SK-N-SH treated with all-trans-retinoic acid at 6 μM for 48 hours (cell line): ENCODE results near the gene SHOC2.
"Not testable (repeated sequence)": the region's sequence is repeated elsewhere in the genome, so short reads cannot be mapped to it uniquely, and the experiment has no call there.

Experiments used
- ATAC-seq: fragments of 200-7000 bp; cut with Tn5 transposase; 3 replicates; pipeline ENCODE4 v1.9.1; 2020; ENCODE audit warnings: mild to moderate bottlenecking, moderate library complexity
- ARNTL ChIP-seq: fragments of 450-650 bp; formaldehyde crosslinking; IDR thresholded peaks from 2 replicates; pipeline ENCODE4 v1.5.0; 2020; ENCODE audit warnings: low read depth, mild to moderate bottlenecking, moderate library complexity, borderline replicate concordance
- BACH2 ChIP-seq: fragments of 250-450 bp; sonication (Bioruptor Pico); IDR thresholded peaks from 2 replicates; pipeline ENCODE4 v1.9.0; 2021; ENCODE audit warnings: mild to moderate bottlenecking, borderline replicate concordance
- CREB5 ChIP-seq: fragments of 250-450 bp; sonication (Bioruptor Pico); IDR thresholded peaks from 2 replicates; pipeline ENCODE4 v1.5.1; 2020; ENCODE audit warnings: low read depth, mild to moderate bottlenecking, moderate library complexity
- ESRRG ChIP-seq: fragments of 250-450 bp; sonication (Bioruptor Pico); IDR thresholded peaks from 2 replicates; pipeline ENCODE4 v1.6.1; 2021; ENCODE audit warnings: mild to moderate bottlenecking
- GLIS3 ChIP-seq: fragments of 250-450 bp; sonication (Bioruptor Pico); IDR thresholded peaks from 2 replicates; pipeline ENCODE4 v1.5.0; 2020; ENCODE audit warnings: mild to moderate bottlenecking, moderate library complexity
- ISL1 ChIP-seq: fragments of 250-450 bp; sonication (Bioruptor Pico); IDR thresholded peaks from 2 replicates; pipeline ENCODE4 v2.1.2; 2022; ENCODE audit warnings: mild to moderate bottlenecking, moderate library complexity
- OSR1 ChIP-seq: fragments of 250-450 bp; sonication (Bioruptor Pico); IDR thresholded peaks from 2 replicates; pipeline ENCODE4 v1.8.0; 2022; ENCODE audit warnings: moderate library complexity, mild to moderate bottlenecking, inconsistent platforms
- PPARA ChIP-seq: fragments of 250-450 bp; sonication (Bioruptor Pico); IDR thresholded peaks from 2 replicates; pipeline ENCODE4 v1.5.0; 2020; ENCODE audit warnings: mild to moderate bottlenecking, borderline replicate concordance
- RARB ChIP-seq: fragments of 250-450 bp; sonication (Bioruptor Pico); IDR thresholded peaks from 2 replicates; pipeline ENCODE4 v1.8.0; 2021; ENCODE audit warnings: mild to moderate bottlenecking, moderate library complexity
- TCF4 ChIP-seq: fragments of 250-450 bp; sonication (Bioruptor Pico); IDR thresholded peaks from 2 replicates; pipeline ENCODE4 v1.8.0; 2021; ENCODE audit warnings: mild to moderate bottlenecking, moderate library complexity, borderline replicate concordance
- TOX ChIP-seq: fragments of 250-450 bp; sonication (Bioruptor Pico); IDR thresholded peaks from 2 replicates; pipeline ENCODE4 v1.8.0; 2021; ENCODE audit warnings: mild to moderate bottlenecking, moderate library complexity, borderline replicate concordance
- ZC3H10 ChIP-seq: fragments of 250-450 bp; sonication (Bioruptor Pico); IDR thresholded peaks from 2 replicates; pipeline ENCODE4 v1.5.1; 2021; ENCODE audit warnings: mild to moderate bottlenecking, moderate library complexity
- ZFP30 ChIP-seq: fragments of 450-650 bp; formaldehyde crosslinking; IDR thresholded peaks from 2 replicates; pipeline ENCODE4 v1.5.0; 2022; ENCODE audit warnings: mild to moderate bottlenecking, moderate library complexity
- ZNF565 ChIP-seq: fragments of 450-650 bp; formaldehyde crosslinking; conservative IDR thresholded peaks from 2 replicates; pipeline ENCODE4 v1.5.0; 2020; ENCODE audit warnings: low read depth, mild to moderate bottlenecking, moderate library complexity
- ZNF70 ChIP-seq: fragments of 450-650 bp; formaldehyde crosslinking; IDR thresholded peaks from 2 replicates; pipeline ENCODE4 v1.5.0; 2020; ENCODE audit warnings: mild to moderate bottlenecking, moderate library complexity
- ZNF8 ChIP-seq: fragments of 450-650 bp; formaldehyde crosslinking; IDR thresholded peaks from 2 replicates; pipeline ENCODE4 v1.5.0; 2020; ENCODE audit warnings: mild to moderate bottlenecking, moderate library complexity
- TF ChIP-seq, protein P1 (sequence below): fragments of 250-450 bp; sonication (Bioruptor Pico); IDR thresholded peaks from 2 replicates; pipeline ENCODE4 v1.5.0; 2020; ENCODE audit warnings: mild to moderate bottlenecking, moderate library complexity
- TF ChIP-seq, protein P2 (sequence below): fragments of 250-450 bp; sonication (Bioruptor Pico); IDR thresholded peaks from 2 replicates; pipeline ENCODE4 v1.5.1; 2021; ENCODE audit warnings: mild to moderate bottlenecking, moderate library complexity

SHOC2 gene

GRCh38 chr10:110912374-110912773 lies 7.0 kb upstream of the SHOC2 start (continued):
- TF ChIP-seq, protein P1, sequence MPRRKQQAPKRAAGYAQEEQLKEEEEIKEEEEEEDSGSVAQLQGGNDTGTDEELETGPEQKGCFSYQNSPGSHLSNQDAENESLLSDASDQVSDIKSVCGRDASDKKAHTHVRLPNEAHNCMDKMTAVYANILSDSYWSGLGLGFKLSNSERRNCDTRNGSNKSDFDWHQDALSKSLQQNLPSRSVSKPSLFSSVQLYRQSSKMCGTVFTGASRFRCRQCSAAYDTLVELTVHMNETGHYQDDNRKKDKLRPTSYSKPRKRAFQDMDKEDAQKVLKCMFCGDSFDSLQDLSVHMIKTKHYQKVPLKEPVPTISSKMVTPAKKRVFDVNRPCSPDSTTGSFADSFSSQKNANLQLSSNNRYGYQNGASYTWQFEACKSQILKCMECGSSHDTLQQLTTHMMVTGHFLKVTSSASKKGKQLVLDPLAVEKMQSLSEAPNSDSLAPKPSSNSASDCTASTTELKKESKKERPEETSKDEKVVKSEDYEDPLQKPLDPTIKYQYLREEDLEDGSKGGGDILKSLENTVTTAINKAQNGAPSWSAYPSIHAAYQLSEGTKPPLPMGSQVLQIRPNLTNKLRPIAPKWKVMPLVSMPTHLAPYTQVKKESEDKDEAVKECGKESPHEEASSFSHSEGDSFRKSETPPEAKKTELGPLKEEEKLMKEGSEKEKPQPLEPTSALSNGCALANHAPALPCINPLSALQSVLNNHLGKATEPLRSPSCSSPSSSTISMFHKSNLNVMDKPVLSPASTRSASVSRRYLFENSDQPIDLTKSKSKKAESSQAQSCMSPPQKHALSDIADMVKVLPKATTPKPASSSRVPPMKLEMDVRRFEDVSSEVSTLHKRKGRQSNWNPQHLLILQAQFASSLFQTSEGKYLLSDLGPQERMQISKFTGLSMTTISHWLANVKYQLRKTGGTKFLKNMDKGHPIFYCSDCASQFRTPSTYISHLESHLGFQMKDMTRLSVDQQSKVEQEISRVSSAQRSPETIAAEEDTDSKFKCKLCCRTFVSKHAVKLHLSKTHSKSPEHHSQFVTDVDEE (CRISPR knock-in tag), result 0 out of 2 replicates have a peak, but pooled peaks have one; percentile 30
- TF ChIP-seq GLIS3, result no peak
- no peak for TF ChIP-seq RARB (CRISPR knock-in tag)
- TF ChIP-seq TOX (CRISPR knock-in tag), result 0 out of 2 replicates have a peak, but pooled peaks have one; percentile 49

DNA sequence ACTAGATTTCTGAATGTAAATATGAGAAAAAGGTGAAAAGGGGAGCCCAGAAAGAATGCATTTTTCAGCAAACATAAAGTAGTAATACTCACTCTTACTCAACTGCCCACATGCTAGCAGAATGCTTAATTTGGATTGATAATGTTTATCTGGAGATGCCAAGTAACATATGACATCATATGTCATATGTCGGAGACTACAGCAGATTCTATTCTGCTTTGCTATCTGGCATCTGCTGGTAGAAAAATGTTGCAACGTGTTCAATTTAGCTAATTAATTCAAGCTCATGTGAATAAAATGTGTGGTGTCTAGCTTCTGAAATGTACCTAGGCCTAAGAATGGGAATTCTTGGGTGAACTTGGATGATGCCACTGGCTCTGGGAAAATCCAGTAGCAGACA lies 5.0 kb upstream of the SHOC2 start:
- no peak for ATAC-seq
- TF ChIP-seq RARB (CRISPR knock-in tag), result no peak
- 0 out of 2 replicates have a peak, but pooled peaks have one; percentile 32 for TF ChIP-seq CREB5 (CRISPR knock-in tag)
- TF ChIP-seq ARNTL, result no peak
- TF ChIP-seq ZC3H10, result no peak
- no peak for TF ChIP-seq ZNF70 (CRISPR knock-in tag)
- TF ChIP-seq, protein P2, sequence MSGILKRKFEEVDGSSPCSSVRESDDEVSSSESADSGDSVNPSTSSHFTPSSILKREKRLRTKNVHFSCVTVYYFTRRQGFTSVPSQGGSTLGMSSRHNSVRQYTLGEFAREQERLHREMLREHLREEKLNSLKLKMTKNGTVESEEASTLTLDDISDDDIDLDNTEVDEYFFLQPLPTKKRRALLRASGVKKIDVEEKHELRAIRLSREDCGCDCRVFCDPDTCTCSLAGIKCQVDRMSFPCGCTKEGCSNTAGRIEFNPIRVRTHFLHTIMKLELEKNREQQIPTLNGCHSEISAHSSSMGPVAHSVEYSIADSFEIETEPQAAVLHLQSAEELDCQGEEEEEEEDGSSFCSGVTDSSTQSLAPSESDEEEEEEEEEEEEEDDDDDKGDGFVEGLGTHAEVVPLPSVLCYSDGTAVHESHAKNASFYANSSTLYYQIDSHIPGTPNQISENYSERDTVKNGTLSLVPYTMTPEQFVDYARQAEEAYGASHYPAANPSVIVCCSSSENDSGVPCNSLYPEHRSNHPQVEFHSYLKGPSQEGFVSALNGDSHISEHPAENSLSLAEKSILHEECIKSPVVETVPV, result no peak
- no peak for TF ChIP-seq OSR1

- no peak for ATAC-seq
- TF ChIP-seq ZC3H10 (no peak), CREB5 (CRISPR knock-in tag) (no peak), ZFP30 (CRISPR knock-in tag) (no peak)
Observed at GRCh38 chr10:110915035-110915434, 4.4 kb upstream of the SHOC2 start.

DNA sequence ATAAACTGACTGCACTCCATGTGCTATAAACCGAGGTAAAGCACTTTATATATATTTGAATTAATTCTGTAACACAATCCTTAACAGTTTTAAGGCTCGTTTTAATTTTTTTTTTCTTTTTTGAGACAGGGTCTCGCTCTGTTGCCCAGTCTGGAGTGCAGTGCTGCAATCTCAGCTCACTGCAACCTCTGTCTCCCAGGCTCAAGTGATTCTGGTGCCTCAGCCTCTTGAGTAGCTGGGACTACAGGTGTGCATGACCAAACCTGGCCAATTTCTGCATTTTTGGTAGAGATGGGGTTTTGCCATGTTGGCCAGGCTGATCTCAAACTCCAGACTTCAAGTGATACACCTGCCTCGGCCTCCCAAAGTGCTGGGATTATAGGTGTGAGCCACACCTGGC lies 3.8 kb upstream of the SHOC2 start:
- not testable (repeated sequence) for ATAC-seq

- TF ChIP-seq ISL1 (CRISPR knock-in tag) (peak; percentile 83), ZNF8 (CRISPR knock-in tag) (no peak), RARB (CRISPR knock-in tag) (no peak), TCF4 (peak; percentile 40)
- ATAC-seq, result no peak
Observed at GRCh38 chr10:110916554-110917346, 2.7 kb upstream of the SHOC2 start.

- no peak for ATAC-seq
- no peak for TF ChIP-seq RARB (CRISPR knock-in tag)
- TF ChIP-seq TCF4, result no peak
- no peak for TF ChIP-seq ESRRG (CRISPR knock-in tag)
- no peak for TF ChIP-seq TOX (CRISPR knock-in tag)
- TF ChIP-seq ZNF565, result no peak
- TF ChIP-seq ZNF8 (CRISPR knock-in tag), result no peak
- TF ChIP-seq PPARA (CRISPR knock-in tag), result no peak
- TF ChIP-seq, protein P2, result no peak
- no peak for TF ChIP-seq ZC3H10
- TF ChIP-seq BACH2, result no peak
- TF ChIP-seq ARNTL, result no peak
- TF ChIP-seq ZFP30 (CRISPR knock-in tag), result no peak
- TF ChIP-seq, protein P1 (CRISPR knock-in tag), result no peak
- no peak for TF ChIP-seq ZNF70 (CRISPR knock-in tag)
Observed at GRCh38 chr10:110918269-110918642, 1.1 kb upstream of the SHOC2 start.
